ENCODE measurements around the gene ALG12. TPM values are rescaled to one million over a fixed set of nuclear protein-coding genes. Genes with fewer than 3 reads are reported as not detected.
A peak's percentile ranks its signal among the peaks of the same experiment; 100 is the strongest.

Gene ALG12
- total and polyA plus RNA-seq, 2 of the 13 experiments (the other 11 are each of a cell fraction or from before 2014, with no cell fraction given), result 7.8 to 15.8 TPM

GRCh38 chr22:49937758-49938564 is 19.7 kb upstream of the ALG12 start (continued):
- TF ChIP-seq, protein P1, sequence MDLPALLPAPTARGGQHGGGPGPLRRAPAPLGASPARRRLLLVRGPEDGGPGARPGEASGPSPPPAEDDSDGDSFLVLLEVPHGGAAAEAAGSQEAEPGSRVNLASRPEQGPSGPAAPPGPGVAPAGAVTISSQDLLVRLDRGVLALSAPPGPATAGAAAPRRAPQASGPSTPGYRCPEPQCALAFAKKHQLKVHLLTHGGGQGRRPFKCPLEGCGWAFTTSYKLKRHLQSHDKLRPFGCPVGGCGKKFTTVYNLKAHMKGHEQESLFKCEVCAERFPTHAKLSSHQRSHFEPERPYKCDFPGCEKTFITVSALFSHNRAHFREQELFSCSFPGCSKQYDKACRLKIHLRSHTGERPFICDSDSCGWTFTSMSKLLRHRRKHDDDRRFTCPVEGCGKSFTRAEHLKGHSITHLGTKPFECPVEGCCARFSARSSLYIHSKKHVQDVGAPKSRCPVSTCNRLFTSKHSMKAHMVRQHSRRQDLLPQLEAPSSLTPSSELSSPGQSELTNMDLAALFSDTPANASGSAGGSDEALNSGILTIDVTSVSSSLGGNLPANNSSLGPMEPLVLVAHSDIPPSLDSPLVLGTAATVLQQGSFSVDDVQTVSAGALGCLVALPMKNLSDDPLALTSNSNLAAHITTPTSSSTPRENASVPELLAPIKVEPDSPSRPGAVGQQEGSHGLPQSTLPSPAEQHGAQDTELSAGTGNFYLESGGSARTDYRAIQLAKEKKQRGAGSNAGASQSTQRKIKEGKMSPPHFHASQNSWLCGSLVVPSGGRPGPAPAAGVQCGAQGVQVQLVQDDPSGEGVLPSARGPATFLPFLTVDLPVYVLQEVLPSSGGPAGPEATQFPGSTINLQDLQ (CRISPR knock-in tag; IDR thresholded peaks at IDR 0.05), result no peak
- TF ChIP-seq KDM2A (CRISPR knock-in tag; IDR thresholded peaks at IDR 0.05; ENCODE audit: borderline replicate concordance, low read depth) (peak; percentile 61; the same call in 1 of the 2 replicates), NCOA1 (CRISPR knock-in tag; IDR thresholded peaks at IDR 0.05) (no peak), MXD1 (CRISPR knock-in tag; IDR thresholded peaks at IDR 0.05) (0 out of 2 replicates have a peak, but pooled peaks have one; percentile 16), IKZF5 (CRISPR knock-in tag; IDR thresholded peaks at IDR 0.05) (peak; percentile 59; the same call in 1 of the 2 replicates), ZNF574 (CRISPR knock-in tag; IDR thresholded peaks at IDR 0.05) (0 out of 2 replicates have a peak, but pooled peaks have one; percentile 57), KDM5B (CRISPR knock-in tag; IDR thresholded peaks at IDR 0.05; ENCODE audit: borderline replicate concordance) (peak; percentile 73; the same call in 1 of the 2 replicates), HNRNPL (IDR thresholded peaks at IDR 0.05; ENCODE audit: low read depth, low read length) (peak; percentile 81), AKNA (CRISPR knock-in tag; IDR thresholded peaks at IDR 0.05; ENCODE audit: borderline replicate concordance) (no peak), MAFK (conservative IDR thresholded peaks at IDR 0.05 in 1 of 2, IDR thresholded peaks at IDR 0.05 in 1 of 2; ENCODE audit: low read length in 2 of 2) (no peak), TARDBP (CRISPR knock-in tag; IDR thresholded peaks at IDR 0.05) (peak; percentile 60; the same call in 1 of the 2 replicates), ZKSCAN8 (CRISPR knock-in tag; IDR thresholded peaks at IDR 0.05; ENCODE audit: borderline replicate concordance) (0 out of 2 replicates have a peak, but pooled peaks have one; percentile 15), ZBTB42 (CRISPR knock-in tag; IDR thresholded peaks at IDR 0.05) (no peak)
